Suprapubic skin (tissue), 4 donors: ENCODE measurements around the gene PHACTR1. TPM values are rescaled to one million over a fixed set of nuclear protein-coding genes. Genes with fewer than 3 reads are reported as not detected.

Experiments
- DNase-seq, 2 donors: peaks; one replicate each; pipeline ENCODE4 v3.0.0-alpha.2; 2019; ENCODE audit warnings: low spot score in 2 of 2
- H3K27ac ChIP-seq: fragments of 200-600 bp; sonication (generic); one replicate; pipeline ENCODE4 v1.5.1; 2019
- H3K27me3 ChIP-seq: fragments of 200-600 bp; sonication (generic); one replicate; pipeline ENCODE4 v1.5.1; 2019
- H3K36me3 ChIP-seq: fragments of 200-600 bp; sonication (generic); one replicate; pipeline ENCODE4 v1.5.1; 2019
- H3K4me1 ChIP-seq: fragments of 200-600 bp; sonication (generic); one replicate; pipeline ENCODE4 v1.5.1; 2019
- H3K4me3 ChIP-seq: fragments of 200-600 bp; sonication (generic); one replicate; pipeline ENCODE4 v1.5.1; 2019; ENCODE audit warnings: mild to moderate bottlenecking
- H3K9me3 ChIP-seq: fragments of 200-600 bp; sonication (generic); one replicate; pipeline ENCODE4 v1.5.1; 2019
- CTCF ChIP-seq, 2 donors: fragments of 200-600 bp in 1 of 2; fragments of 450-650 bp in 1 of 2; sonication (generic) in 1 of 2; IDR thresholded peaks; one replicate each; pipeline ENCODE4 v1.5.1; 2016 to 2019; ENCODE audit warnings: antibody characterized with exemption in 2 of 2, mild to moderate bottlenecking in 1 of 2, moderate library complexity in 1 of 2
- EP300 ChIP-seq: sonication (generic); formaldehyde crosslinking; IDR thresholded peaks from one replicate; pipeline ENCODE4 v1.6.1; 2017; ENCODE audit warnings: antibody characterized with exemption
- POLR2A ChIP-seq, 2 donors: fragments of 450-650 bp; IDR thresholded peaks; one replicate each; pipeline ENCODE4 v1.6.1; 2017; ENCODE audit warnings: antibody characterized with exemption in 2 of 2, mild to moderate bottlenecking in 2 of 2, moderate library complexity in 2 of 2
- POLR2AphosphoS5 ChIP-seq, 3 donors: sonication (generic); formaldehyde crosslinking; IDR thresholded peaks; one replicate each; pipeline ENCODE4 v1.6.1; 2017; ENCODE audit warnings: antibody characterized with exemption in 3 of 3
- WGBS: methylation state at CpG from one replicate; pipeline ENCODE4 v1.1.5; 2018; 5-methylcytosine and 5-hydroxymethylcytosine counted together
- total RNA-seq, 4 donors: library from RNA; depleted of rRNA; stranded (reverse); fragments of >200 nt; gene quantifications; one replicate each; pipeline ENCODE4 v1.1.0, GENCODE V29; 2016

PHACTR1 gene
- total RNA-seq, 4 donors from 2014 or later = 4.0 to 8.2 (median 6.4) TPM

- no peak for DNase-seq
- WGBS = 47% methylated on average over 1 of the region's 1 CpG
- Histone ChIP-seq H3K36me3 (no peaks in the 10 kb centered on the region), H3K27ac (no peak overlapping the region), H3K9me3 (no peaks in the 10 kb centered on the region), H3K4me1 (no peaks in the 10 kb centered on the region), H3K4me3 (no peak overlapping the region), H3K27me3 (peaks cover 5% of the 10 kb centered on the region)
- no peak for TF ChIP-seq EP300
- TF ChIP-seq POLR2AphosphoS5 (IDR thresholded peaks at IDR 0.05) = no peak
- no peak for TF ChIP-seq CTCF (IDR thresholded peaks at IDR 0.05)
- TF ChIP-seq POLR2A (IDR thresholded peaks at IDR 0.05) = no peak
Observed at GRCh38 chr6:12903246-12903645, 186.7 kb downstream of the PHACTR1 start.

GRCh38 chr6:12909833-12910232 is 193.3 kb downstream of the PHACTR1 start:
- Histone ChIP-seq H3K9me3 (no peaks in the 10 kb centered on the region), H3K4me3 (no peak overlapping the region), H3K27ac (no peak overlapping the region), H3K36me3 (no peaks in the 10 kb centered on the region), H3K27me3 (peaks cover 2% of the 10 kb centered on the region), H3K4me1 (no peaks in the 10 kb centered on the region)
- DNase-seq = no peak
- WGBS = 75% methylated on average over 6 of the region's 6 CpGs
- TF ChIP-seq EP300 = no peak
- no peak for TF ChIP-seq POLR2A (IDR thresholded peaks at IDR 0.05)
- no peak for TF ChIP-seq CTCF (IDR thresholded peaks at IDR 0.05)
- no peak for TF ChIP-seq POLR2AphosphoS5 (IDR thresholded peaks at IDR 0.05)

- no peaks in the 10 kb centered on the region for H3K9me3 ChIP-seq
- DNase-seq = no peak
- WGBS = 35% methylated on average over 2 of the region's 2 CpGs
Observed at GRCh38 chr6:12911427-12911826, 194.9 kb downstream of the PHACTR1 start.

GRCh38 chr6:12913201-12913600 is 196.6 kb downstream of the PHACTR1 start:
- no peak for DNase-seq
- TF ChIP-seq EP300 = no peak
- no peak for TF ChIP-seq POLR2AphosphoS5 (IDR thresholded peaks at IDR 0.05)
- no peak for TF ChIP-seq CTCF (IDR thresholded peaks at IDR 0.05)
- TF ChIP-seq POLR2A (IDR thresholded peaks at IDR 0.05) = no peak
- 91% methylated on average over 6 of the region's 6 CpGs for WGBS
- H3K4me3 ChIP-seq = no peak overlapping the region
- H3K27ac ChIP-seq = no peak overlapping the region
- H3K36me3 ChIP-seq = no peaks in the 10 kb centered on the region
- no peaks in the 10 kb centered on the region for H3K4me1 ChIP-seq
- H3K27me3 ChIP-seq = no peaks in the 10 kb centered on the region
- no peaks in the 10 kb centered on the region for H3K9me3 ChIP-seq

More at GRCh38 chr6:12911427-12911826, 194.9 kb downstream of the PHACTR1 start:
- no peak overlapping the region for H3K4me3 ChIP-seq
- H3K27me3 ChIP-seq = no peaks in the 10 kb centered on the region
- no peak for TF ChIP-seq POLR2A (IDR thresholded peaks at IDR 0.05)
- no peak for TF ChIP-seq EP300
- TF ChIP-seq POLR2AphosphoS5 (IDR thresholded peaks at IDR 0.05) = no peak
- peak; percentile 48 to 54 for TF ChIP-seq CTCF (IDR thresholded peaks at IDR 0.05)
- no peaks in the 10 kb centered on the region for H3K4me1 ChIP-seq
- no peaks in the 10 kb centered on the region for H3K36me3 ChIP-seq
- H3K27ac ChIP-seq = no peak overlapping the region

- Histone ChIP-seq H3K9me3 (no peaks in the 10 kb centered on the region), H3K27me3 (no peaks in the 10 kb centered on the region), H3K4me3 (no peak overlapping the region), H3K4me1 (no peaks in the 10 kb centered on the region), H3K36me3 (no peaks in the 10 kb centered on the region), H3K27ac (no peak overlapping the region)
- no peak for DNase-seq
- 76% methylated on average over 5 of the region's 5 CpGs for WGBS
- TF ChIP-seq POLR2AphosphoS5 (IDR thresholded peaks at IDR 0.05) = no peak
- TF ChIP-seq POLR2A (IDR thresholded peaks at IDR 0.05) = no peak
- no peak for TF ChIP-seq CTCF (IDR thresholded peaks at IDR 0.05)
- TF ChIP-seq EP300 = no peak
Observed at GRCh38 chr6:12916006-12916405, 199.4 kb downstream of the PHACTR1 start.
